ENCODE results near the gene LPP.

DNA sequence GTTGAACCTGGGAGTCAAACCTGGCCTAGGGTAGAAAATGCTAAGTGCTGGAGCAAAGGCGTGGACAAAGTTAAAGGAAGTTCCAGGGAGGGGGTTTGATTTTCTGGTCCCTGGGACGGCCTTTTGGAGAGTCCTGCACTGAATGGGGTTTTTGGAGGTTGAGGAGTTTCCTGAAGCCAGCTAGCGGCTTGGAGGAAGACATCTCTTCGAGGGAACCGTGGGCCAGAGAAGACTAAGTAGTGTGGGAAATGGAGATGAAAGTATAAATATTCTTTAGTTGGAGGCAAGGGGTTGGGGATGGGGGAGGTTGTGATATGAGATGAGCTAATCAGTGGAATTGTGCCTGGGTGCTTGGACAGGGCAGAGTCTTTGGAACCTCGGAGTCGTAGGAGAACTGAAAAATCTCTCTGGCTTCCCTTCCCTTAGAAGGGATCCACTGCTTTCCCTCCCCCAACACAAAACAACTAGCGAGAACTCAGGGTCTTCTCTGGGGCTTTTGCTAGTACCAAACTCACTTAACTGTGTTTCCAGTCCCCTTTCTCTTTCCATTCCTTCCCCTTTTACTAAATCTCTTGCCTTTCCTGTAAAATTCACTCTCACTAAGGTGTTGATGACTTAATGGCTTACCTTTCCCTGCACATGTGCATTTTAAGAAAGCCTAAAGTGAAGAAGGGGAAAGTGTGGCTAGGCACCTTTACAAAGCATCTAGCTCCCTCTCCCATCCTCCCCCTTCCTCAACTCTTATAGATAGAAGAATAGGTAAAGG, 1.0 kb downstream of the LPP start:
- TF ChIP-seq CEBPB (IDR thresholded peaks at IDR 0.05; ENCODE audit: borderline replicate concordance in 1 of 2, low read depth in 2 of 2, low read length in 2 of 2) (no peak), ZZZ3 (IDR thresholded peaks at IDR 0.05; ENCODE audit: control insufficient read depth, insufficient read length, low read depth) (no peak), SUZ12 (IDR thresholded peaks at IDR 0.05; ENCODE audit: unreplicated experiment) (no peak), RAD21 (IDR thresholded peaks at IDR 0.05; ENCODE audit: insufficient read depth, low read depth, low read length) (no peak), SMC3 (IDR thresholded peaks at IDR 0.05; ENCODE audit: borderline replicate concordance, low read length) (no peak), NFIC (IDR thresholded peaks at IDR 0.05; ENCODE audit: low read depth, low read length) (no peak), SMAD1 (IDR thresholded peaks at IDR 0.05; ENCODE audit: low read depth, partially characterized antibody) (no peak), MYB (IDR thresholded peaks at IDR 0.05; ENCODE audit: borderline replicate concordance, low read depth, low read length) (no peak), POLR2AphosphoS5 (IDR thresholded peaks at IDR 0.05; ENCODE audit: low read length) (no peak), CBX5 (IDR thresholded peaks at IDR 0.05; ENCODE audit: low read depth) (no peak)
- TF ChIP-seq, protein P1, sequence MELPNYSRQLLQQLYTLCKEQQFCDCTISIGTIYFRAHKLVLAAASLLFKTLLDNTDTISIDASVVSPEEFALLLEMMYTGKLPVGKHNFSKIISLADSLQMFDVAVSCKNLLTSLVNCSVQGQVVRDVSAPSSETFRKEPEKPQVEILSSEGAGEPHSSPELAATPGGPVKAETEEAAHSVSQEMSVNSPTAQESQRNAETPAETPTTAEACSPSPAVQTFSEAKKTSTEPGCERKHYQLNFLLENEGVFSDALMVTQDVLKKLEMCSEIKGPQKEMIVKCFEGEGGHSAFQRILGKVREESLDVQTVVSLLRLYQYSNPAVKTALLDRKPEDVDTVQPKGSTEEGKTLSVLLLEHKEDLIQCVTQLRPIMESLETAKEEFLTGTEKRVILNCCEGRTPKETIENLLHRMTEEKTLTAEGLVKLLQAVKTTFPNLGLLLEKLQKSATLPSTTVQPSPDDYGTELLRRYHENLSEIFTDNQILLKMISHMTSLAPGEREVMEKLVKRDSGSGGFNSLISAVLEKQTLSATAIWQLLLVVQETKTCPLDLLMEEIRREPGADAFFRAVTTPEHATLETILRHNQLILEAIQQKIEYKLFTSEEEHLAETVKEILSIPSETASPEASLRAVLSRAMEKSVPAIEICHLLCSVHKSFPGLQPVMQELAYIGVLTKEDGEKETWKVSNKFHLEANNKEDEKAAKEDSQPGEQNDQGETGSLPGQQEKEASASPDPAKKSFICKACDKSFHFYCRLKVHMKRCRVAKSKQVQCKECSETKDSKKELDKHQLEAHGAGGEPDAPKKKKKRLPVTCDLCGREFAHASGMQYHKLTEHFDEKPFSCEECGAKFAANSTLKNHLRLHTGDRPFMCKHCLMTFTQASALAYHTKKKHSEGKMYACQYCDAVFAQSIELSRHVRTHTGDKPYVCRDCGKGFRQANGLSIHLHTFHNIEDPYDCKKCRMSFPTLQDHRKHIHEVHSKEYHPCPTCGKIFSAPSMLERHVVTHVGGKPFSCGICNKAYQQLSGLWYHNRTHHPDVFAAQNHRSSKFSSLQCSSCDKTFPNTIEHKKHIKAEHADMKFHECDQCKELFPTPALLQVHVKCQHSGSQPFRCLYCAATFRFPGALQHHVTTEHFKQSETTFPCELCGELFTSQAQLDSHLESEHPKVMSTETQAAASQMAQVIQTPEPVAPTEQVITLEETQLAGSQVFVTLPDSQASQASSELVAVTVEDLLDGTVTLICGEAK (IDR thresholded peaks at IDR 0.05; ENCODE audit: borderline replicate concordance): no peak
- TF ChIP-seq, protein P2, sequence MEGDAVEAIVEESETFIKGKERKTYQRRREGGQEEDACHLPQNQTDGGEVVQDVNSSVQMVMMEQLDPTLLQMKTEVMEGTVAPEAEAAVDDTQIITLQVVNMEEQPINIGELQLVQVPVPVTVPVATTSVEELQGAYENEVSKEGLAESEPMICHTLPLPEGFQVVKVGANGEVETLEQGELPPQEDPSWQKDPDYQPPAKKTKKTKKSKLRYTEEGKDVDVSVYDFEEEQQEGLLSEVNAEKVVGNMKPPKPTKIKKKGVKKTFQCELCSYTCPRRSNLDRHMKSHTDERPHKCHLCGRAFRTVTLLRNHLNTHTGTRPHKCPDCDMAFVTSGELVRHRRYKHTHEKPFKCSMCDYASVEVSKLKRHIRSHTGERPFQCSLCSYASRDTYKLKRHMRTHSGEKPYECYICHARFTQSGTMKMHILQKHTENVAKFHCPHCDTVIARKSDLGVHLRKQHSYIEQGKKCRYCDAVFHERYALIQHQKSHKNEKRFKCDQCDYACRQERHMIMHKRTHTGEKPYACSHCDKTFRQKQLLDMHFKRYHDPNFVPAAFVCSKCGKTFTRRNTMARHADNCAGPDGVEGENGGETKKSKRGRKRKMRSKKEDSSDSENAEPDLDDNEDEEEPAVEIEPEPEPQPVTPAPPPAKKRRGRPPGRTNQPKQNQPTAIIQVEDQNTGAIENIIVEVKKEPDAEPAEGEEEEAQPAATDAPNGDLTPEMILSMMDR (IDR thresholded peaks at IDR 0.05 in 2 of 3, conservative IDR thresholded peaks at IDR 0.05 in 1 of 3; ENCODE audit: control insufficient read depth in 2 of 3, extremely low read depth in 1 of 3, insufficient read depth in 1 of 3, low read depth in 3 of 3, low read length in 3 of 3): no peak
- TF ChIP-seq, protein P3, sequence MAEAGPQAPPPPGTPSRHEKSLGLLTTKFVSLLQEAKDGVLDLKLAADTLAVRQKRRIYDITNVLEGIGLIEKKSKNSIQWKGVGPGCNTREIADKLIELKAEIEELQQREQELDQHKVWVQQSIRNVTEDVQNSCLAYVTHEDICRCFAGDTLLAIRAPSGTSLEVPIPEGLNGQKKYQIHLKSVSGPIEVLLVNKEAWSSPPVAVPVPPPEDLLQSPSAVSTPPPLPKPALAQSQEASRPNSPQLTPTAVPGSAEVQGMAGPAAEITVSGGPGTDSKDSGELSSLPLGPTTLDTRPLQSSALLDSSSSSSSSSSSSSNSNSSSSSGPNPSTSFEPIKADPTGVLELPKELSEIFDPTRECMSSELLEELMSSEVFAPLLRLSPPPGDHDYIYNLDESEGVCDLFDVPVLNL (IDR thresholded peaks at IDR 0.05; ENCODE audit: low read depth, low read length): no peak

All from GM12878 (cell line).